K562 (cell line): ENCODE results near the gene YTHDF1. TPM values are rescaled to one million over a fixed set of nuclear protein-coding genes. Genes with fewer than 3 reads are reported as not detected.
A peak's percentile ranks its signal among the peaks of the same experiment; 100 is the strongest.

Experiments used
- ATAC-seq: fragments of 200-7000 bp; cut with Tn5 transposase; 3 replicates; pipeline ENCODE4 v1.9.1; 2020; ENCODE audit warnings: moderate library complexity
- BruUV-seq: library from RNA; stranded (reverse); fragments of 400-500 nt; replicated peaks from 2 replicates; lab custom pipeline; 2021; lab: Mats Ljungman, UMichigan
- CTCF ChIA-PET: fragments of 300-600 bp; formaldehyde crosslinking; extraction: SDS; loops from one replicate; lab custom pipeline; 2021; ENCODE audit warnings: low intra/inter-chr PET ratio; lab: Yijun Ruan, JAX
- POLR2A ChIA-PET: fragments of 300-600, 350-650 bp; sonication (Branson Sonifier 250); formaldehyde crosslinking; extraction: SDS; loops from one replicate; lab custom pipeline; 2021; ENCODE audit warnings: antibody characterized with exemption, inconsistent platforms; lab: Yijun Ruan, JAX
- DNase-seq, 4 experiments: peaks; one replicate each; pipeline versions ENCODE4 v3.0.0 to v3.0.0-alpha.2; 2011 to 2018; ENCODE audit warnings: low spot score in 3 of 4, mixed read lengths in 3 of 4; ENCODE audit errors: extremely low read depth in 1 of 4
- FAIRE-seq: peaks from 2 replicates; lab custom pipeline; 2011; peaks lifted over from hg19 to GRCh38; lab: Jason Lieb, UNC
- H2AFZ ChIP-seq: 2 replicates; pipeline ENCODE4 v1.6.0; 2011; ENCODE audit warnings: low read depth, low read length, control low read depth, inconsistent platforms
- H3K27ac ChIP-seq: fragments of 200-600 bp; 3 replicates; pipeline ENCODE4 v1.8.0; 2011; ENCODE audit warnings: low read depth, mild to moderate bottlenecking, control low read depth, inconsistent platforms, low read length, moderate library complexity, mixed read lengths; ENCODE audit errors: extremely low read depth
- H3K27me3 ChIP-seq, 2 experiments: fragments of 300-600 bp in 1 of 2; 2 replicates in 1 of 2; 3 replicates in 1 of 2; pipeline versions ENCODE4 v1.6.0 to v1.8.0; 2011; ENCODE audit warnings: inconsistent platforms in 2 of 2, low read length in 2 of 2, mild to moderate bottlenecking in 1 of 2, mixed read lengths in 1 of 2, moderate library complexity in 1 of 2; ENCODE audit not compliant: control insufficient read depth in 2 of 2, insufficient read depth in 2 of 2
- H3K36me3 ChIP-seq: fragments of 300-600 bp; 3 replicates; pipeline ENCODE4 v1.8.0; 2011; ENCODE audit warnings: mild to moderate bottlenecking, low read length, inconsistent platforms; ENCODE audit not compliant: control insufficient read depth, insufficient read depth
- H3K4me1 ChIP-seq, 2 experiments: fragments of 200-600 bp in 1 of 2; replicated peaks in 1 of 2; 2 replicates in 1 of 2; 3 replicates in 1 of 2; pipeline versions ENCODE4 v1.5.1 to v1.8.0; 2011; ENCODE audit warnings: inconsistent platforms in 2 of 2, low read length in 2 of 2, mild to moderate bottlenecking in 1 of 2, mixed read lengths in 1 of 2, moderate library complexity in 1 of 2; ENCODE audit not compliant: control insufficient read depth in 2 of 2, insufficient read depth in 2 of 2
- H3K4me2 ChIP-seq: 2 replicates; pipeline ENCODE4 v1.6.1; 2011; ENCODE audit warnings: low read length, control low read depth, inconsistent platforms, mixed read lengths; ENCODE audit not compliant: insufficient read depth
- H3K4me3 ChIP-seq: fragments of 200-600 bp; sonication (generic), shearing (Covaris generic); 2 replicates; pipeline ENCODE4 v1.5.1; 2016; ENCODE audit warnings: control low read depth, inconsistent platforms
- H3K79me2 ChIP-seq: fragments of 200-600 bp; 3 replicates; pipeline ENCODE4 v1.8.0; 2011; ENCODE audit warnings: low read length, inconsistent platforms; ENCODE audit not compliant: control insufficient read depth, insufficient read depth
- H3K9ac ChIP-seq, 2 experiments: 2 replicates each; pipeline versions ENCODE4 v1.6.0 to v1.6.1; 2011; ENCODE audit warnings: low read depth in 2 of 2, low read length in 2 of 2, control low read depth in 1 of 2, inconsistent platforms in 1 of 2, mild to moderate bottlenecking in 1 of 2, mixed read lengths in 1 of 2; ENCODE audit not compliant: insufficient read depth in 1 of 2
- H3K9me1 ChIP-seq: one replicate; pipeline ENCODE4 v1.6.0; 2011; ENCODE audit warnings: inconsistent platforms, mild to moderate bottlenecking, low read length, moderate library complexity; ENCODE audit not compliant: control insufficient read depth, insufficient read depth
- H3K9me3 ChIP-seq: replicated peaks from 2 replicates; pipeline ENCODE4 v1.5.1; 2011; ENCODE audit warnings: low read depth, low read length, inconsistent platforms; ENCODE audit not compliant: control insufficient read depth, insufficient read depth
- H4K20me1 ChIP-seq: replicated peaks from 2 replicates; pipeline ENCODE4 v1.6.1; 2011; ENCODE audit warnings: low read length, inconsistent platforms, mixed read lengths; ENCODE audit not compliant: control insufficient read depth, insufficient read depth
- BACH1 ChIP-seq: fragments of 200-800 bp; sonication (Bioruptor generic); IDR thresholded peaks from 2 replicates; pipeline ENCODE4 v1.6.1; 2016; ENCODE audit warnings: missing genetic modification characterization, missing compliant biosample characterization
- BHLHE40 ChIP-seq: IDR thresholded peaks from 2 replicates; pipeline ENCODE4 v1.6.1; 2011; ENCODE audit warnings: low read length, improper control_type of control experiment
- CXXC5 ChIP-seq: fragments of 250-450 bp; sonication (Bioruptor Pico); IDR thresholded peaks from 2 replicates; pipeline ENCODE4 v1.8.0; 2022; ENCODE audit warnings: inconsistent platforms, mild to moderate bottlenecking, moderate library complexity
- DNMT1 ChIP-seq: fragments of 450-650 bp; IDR thresholded peaks from 2 replicates; pipeline ENCODE4 v1.6.1; 2016; ENCODE audit warnings: antibody characterized with exemption, mild to moderate bottlenecking
- NBN ChIP-seq: fragments of 450-650 bp; IDR thresholded peaks from 2 replicates; pipeline ENCODE4 v1.6.1; 2016; ENCODE audit warnings: low read depth, mild to moderate bottlenecking
- SAFB ChIP-seq: fragments of 200-400 bp; formaldehyde crosslinking; IDR thresholded peaks from 2 replicates; pipeline ENCODE4 v1.6.1; 2017; ENCODE audit warnings: low read depth, low read length, borderline replicate concordance
- SRSF1 ChIP-seq: fragments of 200-400 bp; formaldehyde crosslinking; IDR thresholded peaks from 2 replicates; pipeline ENCODE4 v1.6.1; 2017; ENCODE audit warnings: mild to moderate bottlenecking, low read depth, low read length, moderate library complexity
- XRCC4 ChIP-seq: IDR thresholded peaks from one replicate; pipeline ENCODE4 v1.6.1; 2011; ENCODE audit not compliant: insufficient read depth, insufficient read length; ENCODE audit errors: extremely low read depth
- ZNF395 ChIP-seq: fragments of 200-800 bp; sonication (Bioruptor generic); IDR thresholded peaks from 2 replicates; pipeline ENCODE4 v1.6.1; 2017; ENCODE audit warnings: missing genetic modification characterization, missing compliant biosample characterization
- WGBS: fragments of 100-300 bp; shearing (Covaris generic); methylation state at CpG from one replicate; pipeline ENCODE4 v1.1.6; 2016; ENCODE audit warnings: low coverage, mixed read lengths; ENCODE audit not compliant: insufficient coverage; ENCODE audit errors: missing lambda C conversion rate; 5-methylcytosine and 5-hydroxymethylcytosine counted together
- in situ Hi-C: fragments of 300-500 bp; cut with MboI; formaldehyde crosslinking; loops from 4 replicates; pipeline ENCODE4 v1.15.0; 2018; ENCODE audit warnings: inconsistent platforms, mixed read lengths
- intact Hi-C: fragments of 100-400 bp; cut with micrococcal nuclease; formaldehyde crosslinking; loops from 2 replicates; pipeline ENCODE4 v1.14.2; 2022
- polyA plus RNA-seq, 8 experiments: library from polyadenylated mRNA; depleted of rRNA in 4 of 8; stranded (reverse) in 5 of 8; unstranded in 3 of 8; fragments of >200 nt; fragmentation: Nextera tagmentation in 2 of 8; fragmentation: Illumina TruSeq in 1 of 8; extraction: Ambion mirVana in 2 of 8; extraction: Trizol in 1 of 8; gene quantifications; 2 replicates each; pipeline versions ENCODE4 v1.2.1 to v1.2.3, GENCODE V29; 2011 to 2014; ENCODE audit warnings: inconsistent platforms in 1 of 8, missing spikeins in 1 of 8
- total RNA-seq, 7 experiments: library from RNA; depleted of rRNA in 6 of 7; stranded (reverse); fragments of >200 nt in 6 of 7; fragmentation: Illumina TruSeq in 2 of 7; extraction: Trizol in 2 of 7; gene quantifications; 2 replicates each; pipeline versions ENCODE4 v1.2.1 to v1.2.3, GENCODE V29; 2011 to 2021; ENCODE audit warnings: low replicate concordance in 1 of 7

Gene YTHDF1
- total and polyA plus RNA-seq, 9 of the 15 experiments (the other 6 are each of a cell fraction or from before 2014, with no cell fraction given) = 10.1 to 42.4 (median 27.8) TPM

- 13% methylated on average over 25 of the region's 25 CpGs for WGBS
- POLR2A ChIA-PET = interaction anchor here (0.6 kb wide), 2 partner anchors 8 to 25 kb away, joined by 3 to 4 read pairs; no protein-coding TSS in a partner anchor
- no peak for ATAC-seq
These were observed 4.1 kb upstream of the YTHDF1 start for GRCh38 chr20:63219866-63220521.

DNA sequence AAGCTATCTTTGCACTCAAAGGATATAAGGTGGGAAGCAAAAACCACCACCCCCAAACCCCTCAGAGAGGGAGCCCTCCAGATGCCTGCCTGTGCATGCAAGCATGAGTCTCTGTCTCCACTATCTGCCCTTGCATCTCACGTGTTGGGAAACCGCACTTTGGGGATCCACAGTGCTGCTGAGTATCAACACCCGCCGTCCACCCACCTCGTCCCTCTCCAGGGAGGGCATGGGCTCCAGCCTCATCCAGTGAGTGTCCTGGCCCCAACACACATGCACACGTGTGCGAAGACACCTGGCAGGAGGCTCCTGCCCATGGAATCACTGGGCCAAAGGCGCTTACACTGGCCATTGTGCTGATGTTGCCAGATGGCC, 3.5 kb upstream of the YTHDF1 start:
- CTCF ChIA-PET = no interaction called here
- BruUV-seq = no TSS peak
- peaks cover 8% of the 10 kb centered on the region for H3K36me3 ChIP-seq
- FAIRE-seq (no peak), DNase-seq (no peak), ATAC-seq (no peak)
- peaks cover 0 to 37% of the 10 kb centered on the region in 2 experiments; a peak in 3 of 5 replicates for H3K27me3 ChIP-seq
- POLR2A ChIA-PET = interaction anchor here (0.6 kb wide), 2 partner anchors 9 to 26 kb away, joined by 3 to 4 read pairs; no protein-coding TSS in a partner anchor
- peaks cover 14% of the 10 kb centered on the region for H3K79me2 ChIP-seq
- H3K27ac ChIP-seq = no peak overlapping the region
- H3K9ac ChIP-seq = peak overlapping the region in 1 of 2 experiments; percentile 4; a peak in 1 of 4 replicates
- H2AFZ ChIP-seq = no peak overlapping the region
- in situ Hi-C loops = no loop called here
- H3K4me1 ChIP-seq = peaks cover 13 to 36% of the 10 kb centered on the region in 2 experiments; a peak in 4 of 5 replicates
- intact Hi-C loops = no loop called here
- 5% methylated on average over 8 of the region's 8 CpGs for WGBS
- H4K20me1 ChIP-seq = no peaks in the 10 kb centered on the region
- H3K4me3 ChIP-seq = no peak overlapping the region
- TF ChIP-seq DNMT1 (no peak), BHLHE40 (peak; percentile 58), CXXC5 (CRISPR knock-in tag) (no peak), ZNF395 (CRISPR knock-in tag) (no peak)
- no peak overlapping the region for H3K4me2 ChIP-seq
- no peaks in the 10 kb centered on the region for H3K9me1 ChIP-seq
- H3K9me3 ChIP-seq = no peaks in the 10 kb centered on the region

More at GRCh38 chr20:63219866-63220521, 4.1 kb upstream of the YTHDF1 start:
- Histone ChIP-seq H3K36me3 (peaks cover 2% of the 10 kb centered on the region; the same call in 1 of the 3 replicates), H3K27ac (no peak overlapping the region), H2AFZ (no peak overlapping the region), H3K79me2 (peaks cover 8% of the 10 kb centered on the region), H3K9ac (peak overlapping the region in 1 of 2 experiments; percentile 72; a peak in 2 of 4 replicates), H3K4me1 (peaks cover 7 to 41% of the 10 kb centered on the region in 2 experiments; a peak in 4 of 5 replicates), H4K20me1 (no peaks in the 10 kb centered on the region), H3K9me1 (no peaks in the 10 kb centered on the region)
- CTCF ChIA-PET = no interaction called here
- DNase-seq (no peak), FAIRE-seq (no peak)
- intact Hi-C loops = loop anchor here (5.0 kb wide), 1 partner anchor 162 kb away; no protein-coding TSS in a partner anchor
- no TSS peak for BruUV-seq
- TF ChIP-seq SRSF1 (no peak), NBN (no peak), SAFB (peak; percentile 54; the same call in 1 of the 2 replicates), BACH1 (tag) (no peak), XRCC4 (no peak)
- TF ChIP-seq, all 486 proteins: peak for 1
- Histone ChIP-seq H3K4me3 (no peak overlapping the region), H3K27me3 (peaks cover 0 to 40% of the 10 kb centered on the region in 2 experiments; a peak in 3 of 5 replicates), H3K9me3 (no peaks in the 10 kb centered on the region), H3K4me2 (no peak overlapping the region)
- in situ Hi-C loops = no loop called here
